IPS DF 4.7 (cell line): Measurements from ENCODE around the gene KIF26A.

ENCODE experiments used
- DNase-seq: peaks from one replicate; pipeline ENCODE4 v3.0.0-alpha.2; 2013; ENCODE audit warnings: low spot score; ENCODE audit errors: extremely low read depth

The KIF26A gene

DNA sequence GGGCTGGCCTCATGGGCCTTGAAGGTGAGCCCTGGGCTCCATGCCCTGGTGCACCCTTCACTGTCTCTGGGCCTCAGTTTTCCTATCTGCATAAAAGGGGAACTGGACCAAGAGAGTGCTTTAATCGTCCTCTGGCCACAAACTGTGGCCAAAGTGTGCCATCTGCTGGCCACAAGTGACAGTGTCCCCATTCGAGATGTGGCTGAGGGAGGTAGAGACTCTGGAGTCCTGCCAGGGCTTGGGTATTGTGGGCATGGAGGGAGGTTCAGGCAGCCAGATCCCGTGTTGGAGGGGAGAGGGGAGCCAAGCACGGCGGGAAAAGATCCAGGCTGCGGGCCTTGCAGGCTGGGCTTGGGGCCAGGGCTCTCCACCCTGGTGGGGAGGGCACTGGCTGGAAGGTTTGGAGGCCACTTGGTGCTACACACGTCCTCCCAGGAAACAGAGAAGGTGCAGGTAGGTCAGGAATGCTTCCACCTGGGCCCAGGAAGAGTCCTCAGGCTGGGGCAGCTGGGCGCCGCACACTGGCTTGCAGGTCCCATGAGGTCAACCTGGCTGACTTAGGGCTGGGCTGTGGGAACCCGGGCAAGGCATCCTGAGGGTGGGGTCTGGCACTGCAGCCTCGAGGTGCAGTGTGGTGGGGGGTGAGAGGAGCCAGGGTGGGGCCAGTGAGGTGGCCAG is 7.3 kb upstream of the KIF26A start:
- DNase-seq = no peak

DNA sequence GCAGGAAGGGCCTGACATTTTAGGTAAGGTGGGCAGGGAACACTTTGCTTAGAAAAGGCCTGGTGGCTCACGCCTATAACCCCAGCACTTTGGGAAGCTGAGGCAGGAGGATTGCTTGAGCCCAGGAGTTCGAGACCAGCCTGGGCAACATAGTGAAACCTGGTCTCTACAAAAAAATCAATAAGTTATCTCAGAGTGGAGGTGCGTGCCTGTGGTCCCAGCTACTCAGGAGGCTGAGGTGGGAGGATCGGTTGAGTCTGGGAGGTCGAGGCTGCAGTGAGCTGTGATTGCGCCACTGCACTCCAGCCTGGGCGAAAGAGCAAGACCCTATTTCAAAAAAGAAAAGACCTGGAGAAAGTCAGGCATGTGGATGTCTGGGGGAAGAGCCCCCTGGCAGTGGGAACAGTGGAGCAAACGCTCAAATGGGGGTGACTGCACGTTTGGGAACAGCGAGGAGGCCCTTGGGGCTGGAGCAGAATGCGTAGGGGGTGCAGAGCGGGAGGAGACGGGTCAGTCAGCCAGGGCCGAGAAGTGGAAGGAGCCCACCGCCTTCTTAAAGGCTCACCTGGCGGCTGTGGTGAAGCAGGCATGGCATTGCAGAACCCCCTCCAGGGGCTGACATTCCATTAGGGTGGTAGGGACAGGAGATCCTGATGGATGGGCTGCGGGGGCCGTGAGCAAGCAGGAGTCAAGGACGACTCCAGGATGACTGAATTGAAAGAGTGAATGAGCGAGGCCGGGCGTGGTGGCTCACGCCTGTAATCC is 6.2 kb upstream of the KIF26A start:
- no peak for DNase-seq

- DNase-seq = no peak
These were observed 5.4 kb upstream of the KIF26A start for GRCh38 chr14:104132981-104133380.

DNA sequence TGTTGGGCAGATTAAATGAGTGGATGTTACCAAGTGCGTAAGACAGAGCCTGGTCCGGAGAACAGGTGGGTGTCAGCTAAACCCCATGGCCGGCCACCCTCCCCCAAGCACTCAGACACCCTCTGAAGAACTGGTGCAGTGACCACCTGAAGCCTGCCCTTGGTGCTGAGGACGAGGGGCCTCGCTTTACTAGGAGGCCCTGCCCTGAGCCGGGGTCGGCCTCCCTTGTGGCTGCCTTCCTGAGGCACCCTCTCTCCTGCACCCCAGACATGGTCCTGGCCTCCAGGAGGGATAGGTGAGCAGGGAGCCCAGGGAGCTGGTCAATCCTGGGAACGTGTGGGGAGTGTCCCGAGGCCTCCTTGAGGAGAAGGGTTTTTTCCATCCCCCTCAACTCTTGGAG is 4.9 kb upstream of the KIF26A start:
- DNase-seq = no peak

DNA sequence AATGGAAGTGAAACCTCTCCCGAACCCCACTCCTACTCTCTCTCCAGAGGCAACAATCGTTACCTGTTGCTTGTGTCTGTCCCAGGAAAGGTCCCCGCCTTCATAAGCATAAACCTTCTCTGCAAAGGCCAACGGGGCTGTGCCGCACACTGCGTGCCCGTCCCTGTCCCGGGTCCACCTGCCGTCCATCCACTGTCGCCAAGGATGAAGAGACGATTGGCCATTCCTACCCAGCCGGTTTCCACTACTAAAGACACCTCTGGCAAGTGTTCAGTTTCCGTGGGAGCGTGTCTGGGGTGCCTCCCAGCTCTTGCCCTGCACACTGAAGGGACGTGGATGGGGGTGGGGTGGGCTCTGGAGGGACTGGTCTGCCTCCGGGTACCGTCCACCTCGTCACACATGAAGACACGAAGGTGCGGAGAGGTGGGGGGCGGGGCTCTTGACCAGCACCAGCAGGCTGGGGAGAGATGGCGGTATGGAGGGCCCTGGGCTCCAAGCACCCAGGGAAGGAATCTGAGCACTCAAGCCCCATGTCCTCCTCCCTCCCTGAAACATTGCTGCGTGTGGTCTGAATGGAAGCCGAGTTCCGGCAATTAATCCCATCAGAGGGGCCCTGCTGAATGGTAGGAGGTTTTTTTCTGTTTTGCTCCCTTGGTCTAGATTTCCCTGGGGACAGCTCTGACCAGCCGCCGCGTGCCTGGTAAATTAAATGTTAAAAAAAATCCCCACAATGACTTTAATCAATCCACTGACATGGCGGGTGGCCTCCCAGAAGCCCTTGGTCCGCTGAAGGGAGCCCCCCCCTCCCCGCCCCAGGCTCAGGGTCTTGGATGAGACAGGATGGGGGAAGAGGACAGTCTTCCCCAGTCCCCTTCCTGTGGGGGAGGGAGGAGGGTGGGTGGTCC is 4.1 kb upstream of the KIF26A start:
- DNase-seq = no peak

DNA sequence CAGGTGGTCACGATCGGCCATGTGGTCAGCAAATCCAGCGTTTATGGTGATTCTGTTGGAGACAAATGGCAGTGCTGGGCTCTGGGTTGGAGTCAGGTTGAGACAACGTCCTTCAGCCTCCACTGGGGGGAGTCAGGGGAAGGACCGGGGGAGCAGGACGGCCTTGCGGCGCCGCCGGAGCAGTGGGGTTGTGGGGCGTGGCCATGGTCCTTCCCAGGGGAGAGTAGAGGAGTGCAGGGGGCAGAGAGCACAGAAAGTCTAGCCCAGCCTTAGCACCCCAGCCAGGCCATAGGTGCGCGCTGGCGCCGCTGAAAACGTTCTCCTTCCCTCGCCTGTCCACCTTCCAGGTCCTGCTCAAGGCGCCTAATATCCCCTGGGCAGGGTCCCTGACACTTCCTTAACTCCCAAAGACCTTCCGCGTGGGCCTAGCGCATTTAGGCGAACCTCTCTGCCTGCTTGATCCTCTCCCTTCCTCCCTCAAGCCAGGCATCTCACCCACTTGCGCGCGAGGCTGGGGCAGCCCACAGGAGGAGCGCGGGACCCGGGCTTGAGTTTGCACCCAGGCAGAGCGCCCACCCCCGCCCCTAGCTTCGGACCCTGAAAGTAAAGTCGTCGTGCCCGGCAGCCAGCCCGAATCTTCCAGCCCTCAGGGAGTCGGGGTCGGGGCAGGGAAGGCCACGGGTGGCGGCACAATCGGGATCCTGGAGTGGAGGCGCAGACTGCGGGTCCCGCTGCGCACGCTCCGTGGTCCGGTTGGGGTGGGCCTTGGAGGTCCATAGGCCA is 3.1 kb upstream of the KIF26A start:
- DNase-seq = no peak

GRCh38 chr14:104135904-104136471 is 2.4 kb upstream of the KIF26A start:
- DNase-seq = no peak

DNA sequence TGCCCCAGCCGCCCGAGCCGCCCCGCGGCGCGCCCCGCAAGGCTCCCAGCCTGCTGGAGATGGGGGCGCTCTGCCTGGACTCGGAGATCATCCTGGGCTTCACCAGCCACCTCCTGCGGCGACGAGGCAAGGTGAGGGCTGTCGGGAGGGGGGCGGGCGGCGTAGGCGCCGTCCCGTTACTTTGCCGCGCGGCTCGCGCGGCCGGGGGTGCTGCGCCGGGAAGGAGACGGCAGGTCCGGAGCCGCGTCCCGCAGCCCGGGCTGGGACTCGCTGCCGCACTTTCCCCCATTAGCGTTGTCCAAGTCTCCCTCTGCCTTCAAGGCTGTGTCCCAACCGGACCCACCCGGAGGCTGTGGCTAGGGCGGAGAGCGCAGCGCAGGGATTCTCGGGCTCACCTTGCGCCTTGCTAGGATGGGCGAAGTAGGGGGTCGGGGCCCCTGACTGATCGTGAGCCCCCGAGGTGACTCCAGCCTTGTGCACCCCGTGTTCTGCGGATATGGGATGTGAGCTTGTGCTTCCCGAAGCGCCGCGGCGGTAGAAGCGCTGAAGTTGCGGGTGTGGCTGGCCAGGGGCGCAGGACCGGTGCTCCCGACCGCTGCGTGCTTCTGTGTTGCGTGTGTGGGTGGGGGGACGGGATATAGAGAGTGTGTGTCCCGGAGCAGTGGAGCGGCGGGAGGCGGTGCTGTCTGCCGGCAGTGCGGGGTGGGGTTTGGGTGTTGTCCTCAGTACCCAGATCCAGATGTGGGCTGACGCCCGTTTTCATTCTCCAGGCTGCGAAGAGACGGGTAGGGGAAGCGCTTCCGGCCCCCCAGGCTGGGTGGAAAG is 1.7 kb upstream of the KIF26A start:
- DNase-seq = no peak

GRCh38 chr14:104137297-104138097 is 890 bp upstream of the KIF26A start:
- DNase-seq = no peak

DNA sequence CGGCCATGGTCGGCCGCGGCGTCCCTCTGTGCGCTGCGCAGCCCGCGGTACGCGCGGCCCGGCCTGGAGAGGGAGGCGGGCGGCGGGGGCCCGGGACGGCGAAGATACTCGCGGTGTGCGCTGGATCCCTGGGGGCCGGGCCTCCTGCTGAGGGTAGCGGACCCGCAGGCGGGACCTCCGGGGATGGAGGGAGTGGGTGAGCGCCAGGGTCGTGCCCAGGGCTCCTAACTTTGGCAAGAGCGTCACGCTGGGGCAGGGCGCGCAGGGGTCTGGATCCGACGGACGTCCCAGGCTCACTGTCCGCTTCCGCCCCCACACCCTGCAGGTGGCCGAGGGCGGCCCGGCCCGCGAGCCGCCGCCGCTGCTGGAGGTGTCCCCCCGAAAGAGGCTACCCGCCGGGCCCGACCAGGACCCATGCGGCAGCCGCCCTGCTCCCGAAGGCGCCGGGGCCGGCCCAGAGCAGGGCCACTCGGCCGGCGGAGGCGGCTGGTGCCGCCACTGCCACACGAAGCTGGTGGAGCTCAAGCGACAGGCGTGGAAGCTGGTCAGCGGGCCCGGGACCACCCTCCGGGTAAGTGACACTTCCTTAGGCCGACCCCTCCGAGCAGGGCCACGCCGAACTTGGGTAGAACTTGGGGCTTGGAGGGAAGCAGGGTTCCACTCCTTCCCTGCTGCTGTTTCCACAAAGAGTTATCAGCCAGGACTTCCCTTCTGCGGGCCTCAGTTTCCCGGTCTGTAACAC is 502 bp downstream of the KIF26A start:
- no peak for DNase-seq

- DNase-seq = no peak
These were observed 1.2 kb downstream of the KIF26A start for GRCh38 chr14:104139460-104140212.

DNA sequence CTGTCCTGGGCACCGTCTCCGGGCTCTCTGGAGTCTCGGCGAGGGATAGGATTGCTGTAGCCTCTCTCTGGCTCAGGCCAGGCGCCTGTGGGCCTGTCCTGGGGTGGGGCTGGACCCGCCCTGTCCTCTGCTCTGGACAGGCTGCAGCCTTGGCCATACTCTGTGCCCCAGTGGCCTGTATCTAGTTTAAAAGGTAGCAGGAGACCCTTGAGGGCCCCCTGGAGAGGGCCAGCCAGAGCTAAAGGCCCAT is 1.8 kb downstream of the KIF26A start:
- DNase-seq = no peak

DNA sequence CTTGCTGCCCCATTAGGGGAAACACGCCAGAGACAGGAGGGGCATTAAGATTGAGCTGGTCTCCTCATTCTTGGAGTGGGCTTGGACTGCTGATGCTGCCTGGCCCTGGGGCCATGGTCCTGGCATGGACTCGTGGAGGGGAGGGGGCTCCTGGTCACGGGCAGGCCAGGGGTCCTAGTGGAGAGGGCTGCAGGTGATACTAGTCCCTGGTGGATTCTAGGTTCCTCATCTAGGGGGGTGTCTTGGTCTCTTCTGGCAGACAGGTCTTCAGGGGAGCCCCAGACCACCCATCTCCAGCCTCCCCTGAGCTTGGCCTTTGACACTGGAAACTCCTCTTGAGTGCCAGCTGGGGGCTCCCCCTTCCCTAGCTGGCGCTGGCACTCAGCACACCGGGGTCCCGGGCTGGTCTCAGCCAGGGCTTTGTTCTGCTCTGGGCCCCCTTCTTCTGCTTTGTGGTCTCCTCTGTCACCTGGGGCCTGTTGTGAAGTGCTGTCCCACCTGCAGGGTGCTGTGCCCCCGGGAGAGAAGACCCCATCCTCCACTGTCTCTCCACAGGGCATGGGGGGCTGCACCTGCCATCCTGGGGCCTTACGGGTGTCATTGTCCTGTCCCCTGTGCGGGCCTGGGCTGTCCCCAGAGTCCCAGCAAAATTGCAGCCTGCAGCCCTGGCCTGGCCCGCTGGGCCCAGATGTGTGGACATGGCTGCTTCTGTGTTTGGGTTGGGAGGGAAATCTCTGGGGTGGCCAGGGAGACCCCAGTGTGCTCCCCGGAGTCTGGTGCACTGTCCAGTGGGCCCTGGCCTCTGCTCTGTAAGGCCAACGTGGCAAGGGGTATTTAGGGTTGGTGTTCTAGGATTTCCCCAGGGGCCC is 2.3 kb downstream of the KIF26A start:
- DNase-seq = no peak

DNA sequence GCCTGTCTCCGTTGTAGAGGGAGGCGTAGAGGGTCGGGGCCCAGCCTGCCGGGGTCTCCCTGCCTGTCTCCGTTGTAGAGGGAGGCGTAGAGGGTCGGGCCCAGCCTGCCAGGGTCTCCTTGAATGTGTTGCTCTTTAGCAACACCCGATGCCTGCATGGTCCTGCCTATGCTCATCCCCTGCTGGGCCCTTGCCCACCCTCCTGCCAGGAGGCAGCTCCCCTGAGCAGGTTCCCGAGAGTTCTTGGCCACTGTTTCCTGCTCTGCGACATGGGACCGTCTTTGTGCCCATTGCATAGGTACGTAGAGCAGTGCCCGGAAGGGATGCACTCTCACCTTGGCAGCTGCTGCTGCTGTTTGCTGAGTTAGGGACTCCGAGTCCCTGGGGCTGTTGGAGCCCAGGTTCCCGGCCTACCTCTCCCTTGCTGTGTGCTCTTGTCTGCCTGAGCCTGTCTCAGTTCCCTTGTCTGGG is 3.3 kb downstream of the KIF26A start:
- DNase-seq = no peak

- no peak for DNase-seq
These were observed 4.0 kb downstream of the KIF26A start for GRCh38 chr14:104142136-104142945.

GRCh38 chr14:104142946-104143470 is 4.6 kb downstream of the KIF26A start:
- DNase-seq = no peak
